Heart left ventricle (tissue), 13 donors: ENCODE data around the gene TMBIM4.

ENCODE experiments used
- CTCF ChIP-seq, 12 donors: fragments of 200-600 bp; sonication (generic) in 4 of 12; IDR thresholded peaks; one replicate each; pipeline versions ENCODE4 v1.5.0 to v1.8.0; 2018 to 2022; ENCODE audit warnings: antibody characterized with exemption in 12 of 12, mild to moderate bottlenecking in 5 of 12
- POLR2A ChIP-seq, 2 donors: fragments of 450-650 bp; IDR thresholded peaks; one replicate each; pipeline ENCODE4 v1.6.1; 2017; ENCODE audit warnings: antibody characterized with exemption in 2 of 2, mild to moderate bottlenecking in 2 of 2, moderate library complexity in 2 of 2
- donor health status: ischemic (EF 13 %, LVEDD 7.1; RV severe dilation, severe dysfunction).
- donor health status: DM: no; HTN: yes; CAD: no.
- donor health status: DM: no; HTN: no; CAD: no.
- donor health status: ischemic (EF 25% LVEDD 6.9; RV normal size, moderate dysfunction).
- donor health status: ischemic (EF 25% LVEDD 5.7; RV mildly dilated, moderate dysfunction).
- donor health status: ischemic (EF 35%, LVEDD 5.7; RV mildly dilated, moderate dysfunction).
- donor health status: nonischemic (EF 11% LVEDD 7.7; RV severe dilation, severe dysfunction).
- donor health status: DM: yes; HTN: yes; CAD: no.
- donor health status: PGD.
- donor health status: ischemic (EF 29% LVEDD 5.4; RV normal size, mild dysfunction).
- donor health status: nonischemic (EF 23%, LVEDD 6.1; RV moderate dilation, normal function).

GRCh38 chr12:66113471-66113870 is 56.3 kb downstream of the TMBIM4 start:
- TF ChIP-seq CTCF (IDR thresholded peaks at IDR 0.05): no peak
- TF ChIP-seq POLR2A (IDR thresholded peaks at IDR 0.05): no peak
